Tibial nerve (tissue), 4 donors: Measurements from ENCODE around the gene RUNX1. TPM values are rescaled to one million over a fixed set of nuclear protein-coding genes. Genes with fewer than 3 reads are reported as not detected.

Experiments
- DNase-seq, 2 donors: peaks; one replicate each; pipeline ENCODE4 v3.0.0-alpha.2; 2019; ENCODE audit warnings: low spot score in 2 of 2
- H3K27ac ChIP-seq, 4 donors: fragments of 200-600 bp; sonication (generic) in 3 of 4; one replicate each; pipeline ENCODE4 v1.5.1; 2017 to 2019; ENCODE audit warnings: mild to moderate bottlenecking in 1 of 4
- H3K27me3 ChIP-seq, 2 donors: fragments of 200-600 bp; sonication (generic) in 1 of 2; one replicate each; pipeline versions ENCODE4 v1.5.1 to v1.6.0; 2017 to 2019
- H3K36me3 ChIP-seq, 3 donors: fragments of 200-600 bp; sonication (generic); one replicate each; pipeline ENCODE4 v1.5.1; 2018 to 2019
- H3K4me1 ChIP-seq, 4 donors: fragments of 200-600 bp; sonication (generic) in 3 of 4; one replicate each; pipeline ENCODE4 v1.5.1; 2017 to 2019
- H3K4me3 ChIP-seq, 4 donors: fragments of 200-600 bp; sonication (generic) in 3 of 4; one replicate each; pipeline ENCODE4 v1.5.1; 2017 to 2019; ENCODE audit warnings: mild to moderate bottlenecking in 1 of 4, moderate library complexity in 1 of 4
- H3K9me3 ChIP-seq, 4 donors: fragments of 200-600 bp; sonication (generic) in 3 of 4; one replicate each; pipeline ENCODE4 v1.5.1; 2017 to 2019
- CTCF ChIP-seq, 5 experiments: fragments of 200-600 bp in 3 of 5; fragments of 450-650 bp in 2 of 5; sonication (generic) in 3 of 5; IDR thresholded peaks; one replicate each; pipeline ENCODE4 v1.5.1; 2016 to 2019; ENCODE audit warnings: antibody characterized with exemption in 5 of 5, mild to moderate bottlenecking in 3 of 5, moderate library complexity in 2 of 5
- EP300 ChIP-seq, 2 donors: sonication (generic); formaldehyde crosslinking; IDR thresholded peaks; one replicate each; pipeline ENCODE4 v1.6.1; 2017; ENCODE audit warnings: antibody characterized with exemption in 2 of 2, mild to moderate bottlenecking in 1 of 2
- POLR2A ChIP-seq, 2 donors: fragments of 450-650 bp; IDR thresholded peaks; one replicate each; pipeline ENCODE4 v1.6.1; 2017; ENCODE audit warnings: antibody characterized with exemption in 2 of 2, mild to moderate bottlenecking in 2 of 2, moderate library complexity in 2 of 2
- WGBS, 2 donors: methylation state at CpG; one replicate each; pipeline ENCODE4 v1.1.5; 2018; 5-methylcytosine and 5-hydroxymethylcytosine counted together
- total RNA-seq, 4 donors: library from RNA; depleted of rRNA; stranded (reverse); fragments of >200 nt; gene quantifications; one replicate each; pipeline ENCODE4 v1.1.0, GENCODE V29; 2016

Gene RUNX1
- total RNA-seq, 4 donors from 2014 or later, result 23.6 to 36.9 (median 26.3) TPM

DNA sequence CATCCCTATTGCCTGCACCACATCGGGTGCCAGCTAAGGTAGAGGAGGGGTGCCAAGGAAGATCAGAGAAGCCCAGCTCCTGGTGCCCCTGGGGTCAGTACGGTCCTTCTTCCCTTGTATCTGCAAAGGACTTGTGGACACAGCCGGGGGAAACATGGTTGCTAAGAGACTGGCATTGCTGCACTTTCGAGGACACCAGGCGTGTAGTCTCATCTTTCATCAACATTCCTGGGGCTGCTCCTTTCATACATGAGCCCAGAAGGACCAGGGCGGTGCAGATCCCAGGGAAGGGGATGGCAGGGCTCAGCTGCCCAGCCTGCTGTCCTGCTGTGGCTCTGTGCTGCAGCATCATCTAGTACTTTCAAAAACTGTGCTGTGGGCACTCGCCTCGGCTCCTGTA, 61.0 kb downstream of the RUNX1 start:
- DNase-seq, result no peak
- peaks cover 0 to under 1% (median 0%) of the 10 kb centered on the region in 4 donors for H3K4me1 ChIP-seq
- H3K36me3 ChIP-seq, result no peaks in the 10 kb centered on the region
- H3K27me3 ChIP-seq, result no peaks in the 10 kb centered on the region
- TF ChIP-seq CTCF (IDR thresholded peaks at IDR 0.05) (no peak), POLR2A (IDR thresholded peaks at IDR 0.05) (no peak), EP300 (IDR thresholded peaks at IDR 0.05) (no peak)
- H3K9me3 ChIP-seq, result no peaks in the 10 kb centered on the region
- no peak overlapping the region for H3K27ac ChIP-seq
- no peak overlapping the region for H3K4me3 ChIP-seq
- WGBS, 2 donors, result 88 to 90% methylated on average over 8 of the region's 8 CpGs

- DNase-seq, result no peak
- Histone ChIP-seq H3K36me3 (no peaks in the 10 kb centered on the region), H3K27ac (no peak overlapping the region), H3K4me3 (no peak overlapping the region), H3K9me3 (no peaks in the 10 kb centered on the region), H3K27me3 (no peaks in the 10 kb centered on the region), H3K4me1 (peaks cover 0 to 3% (median 0%) of the 10 kb centered on the region in 4 donors)
- 52 to 59% methylated on average over 5 of the region's 5 CpGs for WGBS, 2 donors
- TF ChIP-seq CTCF (IDR thresholded peaks at IDR 0.05), result no peak
- TF ChIP-seq EP300 (IDR thresholded peaks at IDR 0.05), result no peak
- no peak for TF ChIP-seq POLR2A (IDR thresholded peaks at IDR 0.05)
Observed at GRCh38 chr21:34987501-34988072, 61.5 kb downstream of the RUNX1 start.

GRCh38 chr21:34986561-34987500, 62.3 kb downstream of the RUNX1 start:
- DNase-seq, result no peak
- TF ChIP-seq POLR2A (IDR thresholded peaks at IDR 0.05), result no peak
- H3K27ac ChIP-seq, result no peak overlapping the region

GRCh38 chr21:34984356-34985058, 64.6 kb downstream of the RUNX1 start:
- Histone ChIP-seq H3K9me3 (no peaks in the 10 kb centered on the region), H3K4me3 (no peak overlapping the region), H3K27me3 (no peaks in the 10 kb centered on the region), H3K27ac (no peak overlapping the region), H3K36me3 (no peaks in the 10 kb centered on the region), H3K4me1 (peaks cover 0 to 10% (median 0%) of the 10 kb centered on the region in 4 donors)
- no peak for TF ChIP-seq POLR2A (IDR thresholded peaks at IDR 0.05)
- no peak for TF ChIP-seq EP300 (IDR thresholded peaks at IDR 0.05)
- no peak for TF ChIP-seq CTCF (IDR thresholded peaks at IDR 0.05)
- no peak for DNase-seq
- WGBS, 2 donors, result 72 to 82% methylated on average over 3 of the region's 3 CpGs

More at GRCh38 chr21:34986561-34987500, 62.3 kb downstream of the RUNX1 start:
- no peaks in the 10 kb centered on the region for H3K36me3 ChIP-seq
- no peaks in the 10 kb centered on the region for H3K9me3 ChIP-seq
- no peak overlapping the region for H3K4me3 ChIP-seq
- H3K4me1 ChIP-seq, result peaks cover 0 to 3% (median 0%) of the 10 kb centered on the region in 4 donors
- 58 to 64% methylated on average over 15 to 16 of the region's 16 CpGs for WGBS, 2 donors
- H3K27me3 ChIP-seq, result no peaks in the 10 kb centered on the region

DNA sequence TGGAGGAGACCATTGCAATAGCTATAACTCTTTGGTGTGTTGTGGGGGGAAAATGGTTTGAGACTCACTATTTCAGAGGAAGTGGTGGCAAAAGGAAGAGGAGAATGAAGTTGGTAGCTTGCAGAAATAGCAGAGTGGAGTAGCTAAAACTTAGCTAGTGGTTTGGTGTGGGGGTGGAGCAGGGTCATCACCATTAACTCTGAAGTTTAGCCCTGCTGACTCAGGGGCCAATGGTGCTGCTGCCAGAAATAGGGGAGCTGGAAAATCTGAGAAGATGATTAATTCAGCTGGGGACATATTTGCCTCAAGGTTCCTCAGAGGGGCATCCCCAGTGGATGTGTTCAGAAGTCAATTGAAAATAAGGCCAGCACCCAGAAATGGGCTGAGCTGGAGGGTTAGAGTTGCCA, 65.4 kb downstream of the RUNX1 start:
- Histone ChIP-seq H3K27me3 (no peaks in the 10 kb centered on the region), H3K9me3 (no peaks in the 10 kb centered on the region), H3K27ac (no peak overlapping the region), H3K4me3 (no peak overlapping the region), H3K4me1 (peaks cover 0 to 10% (median 0%) of the 10 kb centered on the region in 4 donors), H3K36me3 (no peaks in the 10 kb centered on the region)
- no peak for TF ChIP-seq EP300 (IDR thresholded peaks at IDR 0.05)
- no peak for DNase-seq
